Activated CD4-positive, CD25-positive, alpha-beta regulatory T cell treated with anti-CD3 and anti-CD28 coated beads, Interleukin-2, amount 50 U/mL, for 72 hours (primary cell): ENCODE measurements around the gene ENTHD1.

Experiments
- DNase-seq: peaks from one replicate; pipeline ENCODE4 v3.0.0; 2021

The ENTHD1 gene, protein sequence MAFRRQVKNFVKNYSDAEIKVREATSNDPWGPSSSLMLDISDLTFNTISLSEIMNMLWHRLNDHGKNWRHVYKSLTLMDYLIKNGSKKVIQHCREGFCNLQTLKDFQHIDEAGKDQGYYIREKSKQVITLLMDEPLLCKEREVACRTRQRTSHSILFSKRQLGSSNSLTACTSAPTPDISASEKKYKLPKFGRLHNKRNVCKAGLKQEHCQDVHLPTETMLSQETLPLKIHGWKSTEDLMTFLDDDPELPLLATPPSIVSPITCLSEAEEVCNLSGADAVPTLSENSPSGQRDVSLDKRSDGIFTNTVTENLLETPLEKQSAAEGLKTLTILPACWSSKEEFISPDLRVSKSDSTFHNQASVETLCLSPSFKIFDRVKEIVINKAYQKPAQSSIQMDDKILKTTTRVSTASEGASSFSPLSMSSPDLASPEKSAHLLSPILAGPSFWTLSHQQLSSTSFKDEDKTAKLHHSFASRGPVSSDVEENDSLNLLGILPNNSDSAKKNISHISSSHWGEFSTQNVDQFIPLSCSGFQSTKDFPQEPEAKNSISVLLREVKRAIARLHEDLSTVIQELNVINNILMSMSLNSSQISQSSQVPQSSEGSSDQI

DNA sequence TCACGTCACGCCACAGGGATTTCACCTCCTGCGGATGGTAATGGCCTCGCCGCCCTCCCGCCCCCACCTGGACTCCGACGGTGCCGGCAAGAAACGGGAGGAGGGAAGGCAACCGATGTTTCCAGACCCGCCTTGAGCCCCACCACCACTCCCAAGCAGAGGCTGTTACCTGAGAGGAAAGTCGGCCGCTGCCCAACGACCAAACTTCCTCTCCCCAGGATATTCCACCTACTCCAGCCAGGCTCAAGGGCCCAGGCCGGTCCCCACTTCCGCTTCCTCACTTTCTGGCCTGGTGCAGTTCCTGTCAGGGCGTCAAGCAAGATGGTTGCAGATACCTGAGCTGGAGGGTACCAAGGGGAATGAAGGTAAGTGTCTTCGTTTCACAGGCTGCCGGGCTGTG lies at the start of gene ENTHD1:
Gene ENTHD1, minus strand, starts transcription at position 235 of the 400 bp plus-strand sequence. CDS start 6,012 bp downstream, outside the sequence.
- DNase-seq = no peak

DNA sequence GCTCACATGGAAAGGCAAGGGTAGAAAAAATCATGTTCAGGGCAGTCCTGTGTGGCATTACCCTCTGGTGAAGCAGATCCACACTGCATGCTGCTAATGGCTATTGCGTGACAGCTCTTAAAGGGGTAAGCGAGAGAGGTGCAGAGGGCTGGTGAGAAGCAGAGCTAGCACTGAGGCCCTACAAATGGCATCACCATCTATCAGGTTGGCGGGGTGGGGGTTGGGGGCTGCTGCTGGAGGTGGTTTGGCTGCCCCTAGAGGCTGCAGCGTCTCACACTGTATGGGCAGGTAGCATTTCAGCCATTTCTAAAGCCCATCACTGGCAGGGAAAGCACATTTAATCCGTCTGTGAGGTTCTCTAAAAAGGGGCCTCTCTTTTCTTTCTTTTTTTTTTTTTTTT lies 49.8 kb upstream of the ENTHD1 start:
- no peak for DNase-seq

DNA sequence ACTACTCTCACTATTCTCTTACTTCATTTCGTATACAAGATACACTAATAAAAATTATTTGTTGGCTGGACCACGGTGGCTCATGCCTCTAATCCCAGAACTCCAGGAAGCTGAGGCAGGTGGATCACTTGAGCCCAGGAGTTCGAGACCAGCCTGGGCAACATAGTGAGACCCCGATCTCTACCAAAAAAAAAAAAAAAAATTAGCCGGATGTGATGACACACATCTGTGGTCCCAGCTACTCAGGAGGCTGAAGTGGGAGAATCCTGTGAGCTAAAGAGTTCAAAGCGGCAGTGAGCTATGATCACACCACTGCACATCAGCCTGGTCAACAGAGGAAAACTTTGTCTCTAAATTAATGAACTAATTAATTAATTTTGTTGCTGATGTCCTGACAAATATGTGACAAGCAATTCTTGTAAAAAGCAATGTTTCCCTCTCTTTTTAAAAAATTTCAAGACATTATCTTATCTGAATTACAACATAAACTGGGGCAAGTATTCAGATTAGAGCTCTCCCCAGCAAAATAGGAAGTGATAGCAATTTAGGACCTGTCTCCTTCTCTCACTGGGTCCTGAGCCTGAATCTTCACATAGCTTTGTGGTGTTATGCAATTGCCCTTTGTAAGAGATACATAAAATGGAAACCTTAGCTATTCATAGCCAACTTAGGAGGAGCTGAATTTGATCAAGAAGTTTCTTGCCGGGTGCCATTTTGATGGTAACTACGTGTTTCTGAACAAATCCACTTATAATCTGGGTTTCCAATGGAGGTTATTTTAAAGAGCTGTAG lies 49.1 kb upstream of the ENTHD1 start:
- DNase-seq = no peak

DNA sequence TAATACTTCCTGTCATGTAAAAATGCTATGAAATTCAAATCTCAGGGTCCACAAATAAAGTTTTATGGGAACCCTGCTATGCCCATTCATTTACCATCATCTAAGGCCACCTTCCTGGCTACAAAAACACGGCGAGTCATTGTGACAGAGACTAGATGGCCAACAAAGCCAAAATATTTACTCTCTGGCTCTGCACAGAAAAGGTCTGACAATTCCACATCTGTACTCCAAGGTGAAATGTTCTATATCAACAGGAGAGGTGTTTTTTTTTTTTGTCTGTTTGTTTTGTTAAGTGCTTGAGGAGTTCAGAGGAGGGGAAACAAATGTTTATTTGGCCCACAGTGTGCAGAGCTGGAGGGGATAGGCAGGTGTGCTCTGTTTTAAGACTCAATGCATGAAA lies 48.0 kb upstream of the ENTHD1 start:
- no peak for DNase-seq

DNA sequence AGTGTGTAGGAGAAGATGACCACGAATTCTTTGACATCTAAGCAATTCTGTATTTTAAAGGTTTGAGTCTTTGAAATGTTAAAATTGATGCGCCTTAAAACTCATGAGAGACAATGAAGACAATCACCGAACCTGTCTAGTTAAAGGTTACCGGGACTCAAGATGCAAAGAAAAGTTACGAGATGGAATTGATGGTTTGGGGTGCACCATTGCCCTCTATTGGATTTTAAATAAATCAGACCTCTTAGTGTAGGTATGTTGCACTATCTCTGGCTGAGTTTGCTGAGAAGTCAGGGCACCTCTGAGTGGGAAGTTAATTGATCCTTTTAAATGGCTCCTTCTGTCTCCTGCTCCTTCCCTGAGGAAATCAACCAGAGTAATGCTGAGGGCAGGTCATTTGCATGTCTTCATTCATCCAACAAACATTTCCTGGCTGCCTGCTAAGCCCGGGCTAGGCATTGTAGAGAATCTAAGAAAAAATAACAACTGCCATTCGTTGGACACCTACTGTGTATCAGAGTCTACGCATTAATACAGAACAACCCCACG lies 47.3 kb upstream of the ENTHD1 start:
- no peak for DNase-seq

DNA sequence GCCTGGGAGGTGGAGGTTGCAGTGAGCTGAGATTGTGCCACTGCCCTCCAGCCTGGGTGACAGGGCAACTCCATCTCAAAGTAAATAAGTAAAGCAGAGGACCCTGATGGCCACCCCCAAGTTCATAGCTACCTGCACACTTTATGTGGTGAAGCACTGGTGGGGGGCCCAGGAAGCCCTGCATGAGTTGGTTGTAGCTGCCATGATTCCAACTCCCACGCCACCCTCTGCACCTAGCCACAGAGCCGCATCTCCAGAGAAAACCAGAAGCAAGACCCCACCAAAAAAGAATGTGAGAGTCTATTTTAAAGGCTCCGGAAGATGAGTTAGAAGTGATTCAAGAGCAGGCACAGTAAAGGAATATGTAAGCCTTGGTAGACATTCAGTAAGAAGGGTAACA lies 46.3 kb upstream of the ENTHD1 start:
- DNase-seq = no peak

DNA sequence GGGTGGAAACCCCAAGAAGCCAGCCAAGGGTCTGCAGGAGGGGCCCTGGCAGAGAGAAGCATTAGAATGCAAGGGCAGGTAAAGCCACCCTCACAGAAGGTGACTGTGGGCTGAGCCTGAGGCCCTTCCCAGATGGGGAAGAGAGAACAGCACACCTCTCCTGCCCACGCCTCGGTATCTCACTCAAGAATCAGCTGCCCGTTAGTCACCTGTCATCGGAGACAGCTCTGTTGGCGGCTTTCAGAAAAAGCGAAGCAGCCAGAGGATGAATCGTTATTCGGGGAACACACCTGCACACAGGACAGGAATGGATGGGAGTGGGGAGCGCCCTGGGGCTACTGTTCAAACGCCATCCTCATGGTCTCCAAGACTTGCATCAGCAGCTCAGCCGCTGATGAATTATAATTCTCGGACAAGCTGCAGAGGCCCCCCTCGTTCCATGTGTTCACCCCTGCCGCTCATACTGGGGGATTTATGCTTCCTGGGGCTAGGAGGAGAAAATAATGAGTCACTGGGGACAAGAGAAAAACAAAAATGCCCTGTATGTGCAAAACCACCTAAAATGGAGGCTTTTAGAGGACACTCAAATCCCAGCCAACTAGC lies 45.0 kb upstream of the ENTHD1 start:
- no peak for DNase-seq

DNA sequence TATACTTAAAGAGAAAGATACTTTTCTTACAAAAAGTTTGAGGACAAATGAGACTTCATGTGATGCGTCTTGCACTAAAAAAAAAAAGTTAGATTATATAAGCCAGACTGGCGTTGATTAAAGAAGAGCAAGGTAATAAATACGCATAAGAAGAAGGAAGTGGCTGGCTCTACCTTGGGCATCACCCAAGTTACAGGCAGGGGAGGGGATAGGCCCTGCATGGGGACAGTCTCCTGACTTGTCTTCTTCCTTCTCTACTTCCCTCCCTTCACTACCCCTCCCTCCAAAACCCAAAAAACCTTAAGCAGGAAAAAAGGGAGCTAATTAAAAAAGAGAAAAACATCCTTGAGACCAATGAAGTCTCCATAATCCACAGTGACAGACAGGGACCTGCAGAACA lies 44.3 kb upstream of the ENTHD1 start:
- no peak for DNase-seq

DNA sequence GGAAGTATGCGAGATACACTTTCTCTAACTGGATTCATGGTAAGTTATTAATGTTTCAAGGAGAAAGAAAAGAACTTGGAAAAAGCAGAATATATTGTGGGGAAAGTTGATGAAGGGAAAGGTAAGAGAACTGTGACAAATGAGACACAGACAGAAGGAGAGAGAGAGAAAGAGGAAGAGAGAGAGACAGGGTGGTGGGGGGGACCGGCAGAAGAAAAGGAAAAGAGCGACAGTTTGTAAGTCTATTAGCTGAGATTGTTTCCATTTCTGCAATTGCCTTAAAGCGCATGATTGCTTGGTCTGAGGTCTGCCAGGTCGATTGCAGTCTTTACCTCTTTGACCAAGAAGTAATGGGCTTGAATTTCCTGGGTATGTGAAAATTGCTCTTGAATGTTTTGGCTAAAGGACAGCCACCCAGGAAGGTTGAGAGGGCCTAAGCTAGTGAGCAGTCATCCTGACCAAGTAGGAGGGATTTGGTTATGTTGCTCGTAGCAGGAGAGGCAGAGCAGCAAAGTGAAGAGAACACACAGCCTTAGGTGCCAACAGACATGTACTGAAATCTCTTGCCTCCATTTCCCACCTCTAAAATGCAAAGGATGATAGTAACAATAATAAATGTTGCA lies 43.1 kb upstream of the ENTHD1 start:
- peak; percentile 12 for DNase-seq

DNA sequence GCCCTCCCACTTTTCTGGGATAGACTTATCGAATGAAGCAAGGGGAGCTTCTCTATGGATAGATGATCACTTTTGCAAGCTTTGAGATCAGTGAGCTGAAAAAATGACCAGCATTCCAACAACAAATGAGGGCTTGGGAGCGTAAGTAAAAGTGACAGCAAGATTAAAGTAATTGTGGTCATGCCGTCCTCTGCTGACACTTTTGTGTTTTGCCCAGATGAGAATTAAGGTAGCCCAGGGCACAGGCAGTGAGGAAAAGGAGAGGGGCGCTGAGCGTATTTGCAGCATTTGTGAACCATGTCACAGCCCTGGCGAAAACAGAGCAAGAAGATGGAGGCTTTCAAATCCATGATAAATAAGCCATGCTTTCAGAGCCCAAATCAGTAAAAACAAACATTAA lies 42.1 kb upstream of the ENTHD1 start:
- DNase-seq = no peak

DNA sequence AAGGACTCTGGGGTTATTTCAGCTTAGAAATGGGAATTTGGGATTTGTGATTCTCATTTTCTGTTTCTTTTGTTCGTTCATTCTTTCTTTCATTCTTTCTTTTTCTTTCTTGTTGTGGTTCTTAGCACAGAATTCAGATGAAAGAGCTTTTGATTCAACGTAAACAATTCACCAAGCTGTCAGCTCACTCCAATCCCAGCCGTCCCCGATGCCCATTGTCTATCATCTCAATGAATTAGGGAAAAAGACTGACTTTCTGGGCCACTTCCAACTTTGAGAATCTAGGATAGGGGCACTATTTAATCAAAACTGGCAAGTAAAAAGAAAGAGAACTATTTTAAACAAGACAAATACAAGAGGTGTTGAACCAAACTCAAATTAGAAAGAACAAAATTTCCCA lies 41.6 kb upstream of the ENTHD1 start:
- no peak for DNase-seq

DNA sequence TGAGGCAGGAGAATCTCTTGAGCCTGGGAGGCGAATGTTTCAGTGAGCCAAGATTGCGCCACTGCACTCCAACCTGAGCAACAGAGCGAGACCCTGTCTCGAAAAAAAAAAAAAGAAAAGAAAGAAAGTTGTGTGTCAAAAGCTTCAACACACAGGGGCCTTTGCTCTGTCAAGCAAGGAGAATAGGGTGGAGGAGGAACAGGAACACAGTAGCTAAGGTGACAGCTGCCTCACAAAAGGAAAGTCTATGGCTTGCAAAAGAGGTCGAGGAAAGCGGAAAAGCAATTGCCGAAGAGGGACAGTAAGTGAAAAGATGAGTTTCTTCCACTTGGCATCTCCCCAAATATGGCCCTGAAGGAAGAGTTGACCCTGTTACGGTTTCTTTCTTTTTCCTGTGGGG lies 40.2 kb upstream of the ENTHD1 start:
- peak; percentile 18 for DNase-seq

DNA sequence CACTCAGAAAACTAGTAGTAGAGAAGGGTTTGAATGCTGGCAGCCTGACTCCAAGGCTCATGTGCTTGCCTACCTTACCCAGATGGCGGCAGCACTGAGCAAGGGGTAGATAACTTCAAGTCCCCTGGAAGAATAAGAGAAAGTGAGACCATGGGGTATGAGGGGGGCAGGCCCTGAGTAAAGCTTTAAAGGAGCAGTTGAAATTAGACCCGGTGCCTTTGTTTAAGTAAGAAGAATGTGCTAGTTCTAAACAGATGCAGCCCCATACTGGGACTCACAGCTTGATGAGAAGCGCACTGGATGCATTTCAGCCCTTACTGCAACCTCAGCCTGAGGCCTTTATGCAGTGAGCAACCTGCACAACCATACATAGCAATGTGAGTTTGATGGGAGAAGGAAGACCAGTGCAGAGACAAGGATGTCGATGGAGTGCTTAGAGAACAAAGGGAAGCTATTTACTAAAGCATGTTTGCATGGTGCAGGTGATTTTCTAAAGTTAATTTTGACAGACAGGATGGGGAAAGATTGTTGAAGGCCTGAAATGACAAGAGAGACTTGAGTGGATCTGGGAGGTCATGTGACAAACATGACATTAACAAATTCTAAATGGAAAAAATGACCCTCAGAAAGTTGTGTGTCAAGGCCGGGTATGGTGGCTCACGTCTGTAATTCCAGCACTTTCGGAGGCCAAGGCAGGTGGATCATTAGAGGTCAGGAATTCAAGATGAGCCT lies 39.5 kb upstream of the ENTHD1 start:
- DNase-seq = peak; percentile 53

DNA sequence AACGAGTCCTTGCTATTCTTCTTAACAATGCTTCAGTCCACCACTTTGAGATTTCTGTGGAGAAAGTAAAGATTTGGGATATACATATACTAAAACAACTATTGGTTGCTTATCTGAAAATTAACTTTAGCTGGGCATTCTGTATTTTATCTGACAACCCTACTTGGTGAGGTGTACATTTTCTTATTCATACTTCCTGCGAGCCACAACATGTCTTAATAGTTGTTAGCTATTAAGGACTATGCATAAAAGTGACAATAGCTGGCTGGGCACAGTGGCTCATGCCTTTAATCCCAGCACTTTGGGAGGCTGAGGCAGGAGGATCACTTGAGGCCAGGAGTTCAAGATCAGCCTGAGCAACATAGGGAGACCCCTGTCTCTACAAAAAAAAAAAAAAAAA lies 38.6 kb upstream of the ENTHD1 start:
- no peak for DNase-seq

DNA sequence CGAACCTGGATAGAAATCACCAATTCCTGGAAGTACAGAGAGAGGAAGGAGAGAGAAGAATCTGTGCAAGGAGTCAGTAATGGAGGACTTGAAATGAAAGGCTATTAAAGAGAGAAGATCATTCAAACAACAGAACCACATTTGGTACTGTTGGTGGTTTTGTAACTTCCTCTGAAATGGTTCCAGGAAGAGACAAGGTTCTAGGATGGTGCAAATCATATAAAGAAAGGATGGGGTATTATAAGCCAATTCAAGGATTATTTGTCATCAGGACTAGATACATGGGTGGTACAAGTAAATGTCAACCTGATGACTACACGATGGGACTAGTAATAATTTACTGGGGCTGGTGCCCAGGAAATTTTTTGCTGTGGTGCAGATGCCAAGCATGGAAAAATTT lies 37.7 kb upstream of the ENTHD1 start:
- no peak for DNase-seq

DNA sequence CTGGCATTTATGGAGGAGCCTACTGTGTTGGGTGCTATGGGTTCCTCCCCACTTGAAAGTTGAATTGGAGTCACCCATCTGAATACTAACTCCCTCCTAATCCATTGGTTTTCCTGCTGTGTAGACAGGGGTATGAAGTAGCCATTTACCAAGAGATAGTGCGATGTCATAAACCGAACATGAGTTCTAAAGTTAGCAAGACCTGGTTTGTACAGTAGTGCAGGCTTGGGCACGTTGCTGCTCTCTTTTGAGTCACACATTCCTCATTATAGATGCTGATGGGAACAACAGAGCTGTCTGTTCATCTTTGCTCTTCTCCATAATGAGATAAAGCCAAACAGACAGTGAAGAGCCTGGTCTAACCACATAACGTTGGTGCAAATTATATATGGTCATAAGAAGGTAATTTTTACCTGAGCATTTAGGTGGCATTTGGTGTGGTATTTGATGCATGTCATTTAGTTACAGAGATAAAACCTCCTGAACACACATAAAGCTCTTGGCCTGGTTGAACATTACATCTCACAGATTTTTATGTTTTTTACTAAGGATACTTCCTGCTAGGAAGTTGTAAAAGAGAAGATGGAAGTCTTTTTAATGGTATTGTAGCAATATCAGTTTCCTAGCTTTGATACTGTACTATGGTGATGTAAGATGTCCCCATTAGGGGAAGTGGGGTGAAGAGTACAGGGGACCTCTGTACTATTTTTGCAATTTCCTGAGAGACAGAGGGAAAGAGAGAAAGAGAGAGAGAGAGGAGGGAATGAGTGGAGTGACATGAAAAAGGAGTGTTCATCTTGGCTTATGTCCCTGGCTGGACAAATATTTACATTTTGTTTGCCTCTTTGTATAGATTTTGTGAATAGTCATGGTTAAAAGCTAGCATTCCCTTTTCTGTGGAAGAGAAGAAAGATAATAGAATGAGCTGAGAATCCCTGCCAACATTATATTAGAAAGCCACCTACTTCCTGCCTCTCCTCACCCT lies 35.3 kb upstream of the ENTHD1 start:
- DNase-seq = no peak

DNA sequence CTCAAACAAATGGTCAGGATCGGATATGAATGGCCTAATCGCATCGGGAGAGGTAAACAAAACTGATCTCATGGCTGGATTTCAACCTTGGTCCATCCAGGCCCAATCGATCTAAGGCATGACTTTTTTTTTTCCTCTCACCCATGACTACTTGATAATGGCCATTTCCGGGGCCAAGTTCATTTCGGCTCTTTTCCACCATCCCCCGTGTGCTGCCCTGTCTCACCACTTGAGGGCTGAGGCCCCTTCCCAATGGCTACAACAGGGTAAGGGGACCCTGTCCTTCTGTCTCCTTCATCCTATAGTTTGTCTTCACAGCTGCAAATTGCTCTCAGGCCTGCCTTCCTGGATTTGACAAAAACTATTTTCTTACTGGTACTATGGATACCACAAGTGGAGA lies 34.0 kb upstream of the ENTHD1 start:
- DNase-seq = no peak

DNA sequence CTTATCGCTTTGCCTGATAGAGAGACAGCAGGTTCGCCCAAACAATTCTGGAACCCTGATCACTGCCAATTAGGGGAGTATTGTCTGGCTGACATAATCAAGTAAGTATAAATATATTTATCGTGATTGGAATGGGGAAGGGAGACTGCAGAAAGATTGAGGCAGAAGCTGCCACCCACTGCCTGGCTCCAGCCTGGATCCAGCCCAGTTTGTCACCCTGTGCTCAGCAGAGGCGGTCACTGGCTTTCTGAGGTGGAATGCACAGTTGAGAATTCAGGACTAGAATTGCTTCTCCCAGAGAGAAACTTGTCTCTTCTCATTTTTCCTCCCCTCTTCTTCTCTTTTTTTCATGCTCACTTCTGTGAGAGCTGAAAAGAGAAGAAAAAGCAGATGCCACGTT lies 33.2 kb upstream of the ENTHD1 start:
- no peak for DNase-seq

DNA sequence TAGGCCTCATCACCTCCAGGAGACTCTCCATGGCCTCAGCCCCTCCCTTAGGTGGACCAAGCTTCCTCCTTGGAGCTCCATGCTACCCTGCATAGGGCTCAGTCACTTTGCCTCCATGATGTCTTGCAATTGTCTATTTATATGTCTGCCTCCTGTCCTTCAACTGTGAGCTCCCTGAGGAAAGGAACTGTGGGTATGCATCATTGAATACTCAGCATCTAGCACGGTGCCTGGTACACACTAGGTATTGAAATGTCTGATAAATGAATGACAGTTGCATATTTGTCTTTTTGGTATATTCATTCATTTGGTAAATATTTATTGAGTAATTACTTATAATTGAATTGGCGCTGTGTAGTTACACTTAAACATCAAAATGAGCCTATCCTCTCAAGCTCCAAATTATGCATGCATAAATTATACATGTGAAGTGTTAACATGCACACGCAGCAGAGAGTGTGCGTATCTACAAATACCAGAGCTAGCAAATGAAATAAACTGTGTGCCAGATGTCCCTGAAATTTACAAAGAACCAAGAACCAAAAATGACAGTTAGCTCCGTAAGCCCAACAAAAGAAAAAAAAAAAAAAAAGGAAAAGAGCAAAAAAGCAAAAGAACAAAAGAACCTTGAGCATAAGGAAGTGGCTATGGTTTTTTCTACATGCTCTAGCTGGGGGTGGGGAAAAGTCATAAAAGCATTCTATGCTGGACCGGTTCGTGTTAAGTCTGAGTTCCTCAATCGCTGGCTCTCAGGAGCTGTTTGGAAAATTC lies 32.5 kb upstream of the ENTHD1 start:
- DNase-seq = no peak

DNA sequence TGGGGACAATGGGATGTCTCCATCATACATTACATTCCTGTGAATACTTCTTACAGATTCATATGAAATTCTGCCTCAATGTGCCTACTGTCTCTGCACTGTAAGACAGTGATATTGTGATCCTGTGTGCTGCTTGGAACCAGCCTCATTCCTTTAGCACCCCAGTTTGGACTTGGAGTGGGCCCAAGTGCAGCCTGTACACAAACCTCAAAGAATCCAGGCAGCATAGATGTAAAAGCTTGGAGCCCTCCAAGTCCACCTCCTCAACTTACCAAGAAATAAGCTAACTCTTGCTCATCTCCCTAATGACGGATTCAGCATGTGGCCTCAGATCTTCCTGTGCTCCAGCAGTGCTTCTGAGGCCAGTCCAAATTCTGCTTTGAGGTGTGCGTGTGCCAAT lies 31.7 kb upstream of the ENTHD1 start:
- DNase-seq = no peak
